Loucy (cell line): ENCODE measurements around the gene ASPHD2.

Experiments used
- H2AFZ ChIP-seq: fragments of 200-600 bp; sonication (generic); 2 replicates; pipeline ENCODE4 v1.6.0; 2016; ENCODE audit warnings: antibody characterized with exemption, mild to moderate bottlenecking, low read length, moderate library complexity
- H3F3A ChIP-seq: fragments of 200-600 bp; 2 replicates; pipeline ENCODE4 v1.6.0; 2016; ENCODE audit warnings: antibody characterized with exemption, low read depth, mild to moderate bottlenecking
- H3K27me3 ChIP-seq: fragments of 200-600 bp; sonication (generic); 2 replicates; pipeline ENCODE4 v1.6.1; 2014; ENCODE audit warnings: low read length, mild to moderate bottlenecking; ENCODE audit not compliant: insufficient read depth, poor library complexity, severe bottlenecking
- H3K36me3 ChIP-seq: fragments of 200-600 bp; sonication (generic); 2 replicates; pipeline ENCODE4 v1.6.1; 2016; ENCODE audit warnings: low read length; ENCODE audit not compliant: insufficient read depth
- H3K4me1 ChIP-seq: fragments of 200-600 bp; sonication (generic); 2 replicates; pipeline ENCODE4 v1.5.1; 2014; ENCODE audit warnings: low read length, mild to moderate bottlenecking; ENCODE audit not compliant: insufficient read depth, poor library complexity, severe bottlenecking
- H3K4me2 ChIP-seq: fragments of 200-600 bp; sonication (generic); 2 replicates; pipeline ENCODE4 v1.6.0; 2014; ENCODE audit warnings: antibody characterized with exemption, low read length, low read depth, mild to moderate bottlenecking; ENCODE audit not compliant: poor library complexity, severe bottlenecking
- H3K4me3 ChIP-seq: fragments of 200-600 bp; sonication (generic); 2 replicates; pipeline ENCODE4 v1.5.1; 2014; ENCODE audit warnings: low read length, mild to moderate bottlenecking, mixed read lengths; ENCODE audit not compliant: poor library complexity, severe bottlenecking
- H3K79me2 ChIP-seq: fragments of 200-600 bp; sonication (generic); 2 replicates; pipeline ENCODE4 v1.6.1; 2014; ENCODE audit warnings: low read length; ENCODE audit not compliant: insufficient read depth
- H3K9ac ChIP-seq: fragments of 200-600 bp; sonication (generic); 2 replicates; pipeline ENCODE4 v1.6.0; 2014; ENCODE audit warnings: mild to moderate bottlenecking, low read depth, low read length, moderate library complexity; ENCODE audit not compliant: poor library complexity, severe bottlenecking
- H3K9me2 ChIP-seq: fragments of 200-600 bp; sonication (generic); replicated peaks from 2 replicates; pipeline ENCODE4 v1.6.1; 2016; ENCODE audit warnings: low read depth, low read length, mixed read lengths
- H3K9me3 ChIP-seq: fragments of 200-600 bp; sonication (generic); 2 replicates; pipeline ENCODE4 v1.6.1; 2014; ENCODE audit warnings: mild to moderate bottlenecking, antibody characterized with exemption, low read length, low read depth; ENCODE audit not compliant: insufficient read depth
- H4K20me1 ChIP-seq: fragments of 200-600 bp; sonication (generic); 2 replicates; pipeline ENCODE4 v1.6.0; 2014; ENCODE audit warnings: antibody characterized with exemption, low read length, mild to moderate bottlenecking; ENCODE audit not compliant: insufficient read depth, poor library complexity, severe bottlenecking
- EZH2phosphoT487 ChIP-seq: fragments of 200-600 bp; IDR thresholded peaks from 2 replicates; pipeline ENCODE4 v1.6.1; 2018; ENCODE audit warnings: antibody characterized with exemption, mild to moderate bottlenecking, moderate library complexity, borderline replicate concordance
- TF ChIP-seq, protein P1 (sequence below): fragments of 200-600 bp; sonication (generic); conservative IDR thresholded peaks from 2 replicates; pipeline ENCODE4 v1.5.1; 2014; ENCODE audit warnings: mild to moderate bottlenecking, antibody characterized with exemption, low read length

The ASPHD2 gene

GRCh38 chr22:26446808-26447515 is 17.9 kb downstream of the ASPHD2 start:
- Histone ChIP-seq H3F3A (no peaks in the 10 kb centered on the region), H3K4me1 (no peaks in the 10 kb centered on the region), H3K36me3 (peaks cover 25% of the 10 kb centered on the region; the same call in 1 of the 2 replicates), H3K9ac (no peak overlapping the region), H3K4me2 (no peak overlapping the region), H2AFZ (no peak overlapping the region), H3K79me2 (no peaks in the 10 kb centered on the region), H4K20me1 (no peaks in the 10 kb centered on the region), H3K9me3 (no peaks in the 10 kb centered on the region), H3K27me3 (no peaks in the 10 kb centered on the region), H3K4me3 (no peak overlapping the region), H3K9me2 (no peaks in the 10 kb centered on the region)
- TF ChIP-seq EZH2phosphoT487 = no peak
- TF ChIP-seq, protein P1, sequence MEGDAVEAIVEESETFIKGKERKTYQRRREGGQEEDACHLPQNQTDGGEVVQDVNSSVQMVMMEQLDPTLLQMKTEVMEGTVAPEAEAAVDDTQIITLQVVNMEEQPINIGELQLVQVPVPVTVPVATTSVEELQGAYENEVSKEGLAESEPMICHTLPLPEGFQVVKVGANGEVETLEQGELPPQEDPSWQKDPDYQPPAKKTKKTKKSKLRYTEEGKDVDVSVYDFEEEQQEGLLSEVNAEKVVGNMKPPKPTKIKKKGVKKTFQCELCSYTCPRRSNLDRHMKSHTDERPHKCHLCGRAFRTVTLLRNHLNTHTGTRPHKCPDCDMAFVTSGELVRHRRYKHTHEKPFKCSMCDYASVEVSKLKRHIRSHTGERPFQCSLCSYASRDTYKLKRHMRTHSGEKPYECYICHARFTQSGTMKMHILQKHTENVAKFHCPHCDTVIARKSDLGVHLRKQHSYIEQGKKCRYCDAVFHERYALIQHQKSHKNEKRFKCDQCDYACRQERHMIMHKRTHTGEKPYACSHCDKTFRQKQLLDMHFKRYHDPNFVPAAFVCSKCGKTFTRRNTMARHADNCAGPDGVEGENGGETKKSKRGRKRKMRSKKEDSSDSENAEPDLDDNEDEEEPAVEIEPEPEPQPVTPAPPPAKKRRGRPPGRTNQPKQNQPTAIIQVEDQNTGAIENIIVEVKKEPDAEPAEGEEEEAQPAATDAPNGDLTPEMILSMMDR = no peak

DNA sequence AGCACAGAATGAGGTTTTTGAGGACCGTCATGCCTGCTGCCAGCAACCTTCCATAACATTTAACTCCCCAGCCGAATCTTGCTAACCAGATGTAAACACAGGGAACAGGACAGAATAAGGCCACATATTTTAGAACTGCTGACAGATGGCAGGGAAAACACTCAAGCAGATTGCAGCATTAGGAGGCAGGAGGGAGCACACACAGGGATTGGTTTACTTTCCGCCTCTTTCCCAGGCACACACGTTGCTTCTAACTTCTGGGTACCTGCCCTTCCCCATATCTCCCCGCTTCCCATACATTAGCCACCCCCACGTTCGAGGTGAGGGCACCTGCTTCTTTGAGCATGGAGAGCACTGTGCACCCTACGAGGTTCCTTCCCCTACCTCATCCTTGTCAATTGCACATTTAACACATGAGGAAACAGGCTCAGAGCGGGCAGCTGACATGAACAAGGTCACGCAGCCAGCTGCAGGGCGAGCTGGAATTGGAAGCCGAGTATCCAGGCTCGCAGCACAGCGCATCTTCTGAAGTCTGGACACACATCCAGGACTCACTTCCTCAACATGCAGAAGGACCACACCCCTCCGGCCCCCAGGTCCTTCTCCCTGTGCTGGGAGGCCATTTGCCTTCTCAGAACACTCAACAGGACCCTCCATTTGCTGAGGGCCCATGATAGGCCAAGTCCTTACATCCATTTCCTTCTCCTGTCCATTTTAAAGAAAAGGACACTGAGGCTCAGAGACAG is 18.7 kb downstream of the ASPHD2 start:
- H3K4me3 ChIP-seq = no peak overlapping the region
- H3K79me2 ChIP-seq = no peaks in the 10 kb centered on the region
- no peak overlapping the region for H2AFZ ChIP-seq
- no peaks in the 10 kb centered on the region for H3F3A ChIP-seq
- no peak overlapping the region for H3K9ac ChIP-seq
- peaks cover 33% of the 10 kb centered on the region; the same call in 1 of the 2 replicates for H3K36me3 ChIP-seq
- H4K20me1 ChIP-seq = no peaks in the 10 kb centered on the region
- TF ChIP-seq EZH2phosphoT487 = no peak
- TF ChIP-seq, protein P1 = no peak
- H3K27me3 ChIP-seq = no peaks in the 10 kb centered on the region
- no peak overlapping the region for H3K4me2 ChIP-seq
- H3K9me3 ChIP-seq = no peaks in the 10 kb centered on the region
- no peaks in the 10 kb centered on the region for H3K4me1 ChIP-seq
- H3K9me2 ChIP-seq = no peaks in the 10 kb centered on the region

DNA sequence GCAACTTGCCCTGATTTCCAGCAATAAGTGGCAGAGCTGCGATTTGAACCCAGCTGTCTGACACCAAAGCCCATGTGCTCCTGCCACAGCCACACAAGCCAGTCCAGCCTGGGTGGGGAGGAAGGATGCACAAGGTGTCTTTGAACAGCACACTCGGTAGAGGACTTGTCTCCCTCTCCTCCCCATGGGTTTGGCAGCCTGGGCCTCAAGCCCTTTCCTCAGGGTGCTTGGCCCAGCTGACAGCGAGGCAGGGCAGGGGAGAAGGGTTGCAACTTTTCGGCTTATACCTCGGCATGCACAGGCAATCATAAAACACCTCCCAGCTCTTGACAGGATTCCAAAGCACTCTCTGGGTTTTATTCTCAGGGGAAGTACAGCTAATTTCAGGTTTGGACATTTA is 19.3 kb downstream of the ASPHD2 start:
- no peak overlapping the region for H2AFZ ChIP-seq
- TF ChIP-seq, protein P1 = no peak
- no peak for TF ChIP-seq EZH2phosphoT487

More for the DNA sequence above, 19.3 kb downstream of the ASPHD2 start:
- peaks cover 38% of the 10 kb centered on the region; the same call in 1 of the 2 replicates for H3K36me3 ChIP-seq
- H3K27me3 ChIP-seq = no peaks in the 10 kb centered on the region
- no peak overlapping the region for H3K4me2 ChIP-seq
- H3K79me2 ChIP-seq = no peaks in the 10 kb centered on the region
- H3K9ac ChIP-seq = no peak overlapping the region
- no peak overlapping the region for H3K4me3 ChIP-seq
- no peaks in the 10 kb centered on the region for H3F3A ChIP-seq
- no peaks in the 10 kb centered on the region for H3K9me3 ChIP-seq
- no peaks in the 10 kb centered on the region for H3K9me2 ChIP-seq
- no peaks in the 10 kb centered on the region for H3K4me1 ChIP-seq
- no peaks in the 10 kb centered on the region for H4K20me1 ChIP-seq
